BLaER1 treated with 17β-estradiol and CSF1 and Interleukin-3, amounts not matched to agents 10 nM and 100 nM (cell line): ENCODE results near the gene VPS8.

Experiments
- H3K27ac ChIP-seq, 11 experiments: shearing (Covaris generic); formaldehyde crosslinking; 2 replicates each; pipeline ENCODE4 v1.8.1; 2022
- H3K27me3 ChIP-seq, 11 experiments: shearing (Covaris generic); formaldehyde crosslinking; 2 replicates each; pipeline ENCODE4 v1.8.1; 2022
- H3K36me3 ChIP-seq, 11 experiments: shearing (Covaris generic); formaldehyde crosslinking; 2 replicates each; pipeline ENCODE4 v1.8.1; 2022
- H3K4me1 ChIP-seq, 10 experiments: shearing (Covaris generic); formaldehyde crosslinking; 2 replicates each; pipeline ENCODE4 v1.8.1; 2022
- H3K4me2 ChIP-seq, 11 experiments: shearing (Covaris generic); formaldehyde crosslinking; 2 replicates each; pipeline ENCODE4 v1.8.1; 2022
- H3K4me3 ChIP-seq, 10 experiments: shearing (Covaris generic); formaldehyde crosslinking; 2 replicates each; pipeline ENCODE4 v1.8.1; 2022
- H3K9ac ChIP-seq, 11 experiments: shearing (Covaris generic); formaldehyde crosslinking; 2 replicates each; pipeline ENCODE4 v1.8.1; 2022
- H3K9me3 ChIP-seq, 11 experiments: shearing (Covaris generic); formaldehyde crosslinking; replicated peaks in 1 of 11; 2 replicates each; pipeline ENCODE4 v1.8.1; 2022
- H4K20me1 ChIP-seq, 11 experiments: shearing (Covaris generic); formaldehyde crosslinking; 2 replicates each; pipeline ENCODE4 v1.8.1; 2022
- Cebpa-rat ChIP-seq, 11 experiments: shearing (Covaris generic); IDR thresholded peaks; 2 replicates each; pipeline ENCODE4 v1.8.1; 2022

Gene VPS8

GRCh38 chr3:185070491-185071286 is 258.7 kb downstream of the VPS8 start:
- Histone ChIP-seq H4K20me1 (no peaks in the 10 kb centered on the region), H3K4me3 (no peak overlapping the region), H3K9ac (no peak overlapping the region), H3K36me3 (no peaks in the 10 kb centered on the region), H3K27ac (no peak overlapping the region), H3K27me3 (no peaks in the 10 kb centered on the region), H3K4me2 (no peak overlapping the region), H3K4me1 (no peaks in the 10 kb centered on the region), H3K9me3 (no peaks in the 10 kb centered on the region)
- TF ChIP-seq Cebpa-rat (IDR thresholded peaks at IDR 0.05): no peak

GRCh38 chr3:185071287-185071800 is 259.4 kb downstream of the VPS8 start:
- no peak overlapping the region for H3K4me2 ChIP-seq
- H3K27ac ChIP-seq: no peak overlapping the region
- H3K36me3 ChIP-seq: no peaks in the 10 kb centered on the region
- no peak for TF ChIP-seq Cebpa-rat (IDR thresholded peaks at IDR 0.05)
- H3K9ac ChIP-seq: no peak overlapping the region
- H3K27me3 ChIP-seq: no peaks in the 10 kb centered on the region
- H3K9me3 ChIP-seq: no peaks in the 10 kb centered on the region
- H4K20me1 ChIP-seq: no peaks in the 10 kb centered on the region; a peak in 1 of 22 replicates
- H3K4me3 ChIP-seq: no peak overlapping the region
- no peaks in the 10 kb centered on the region for H3K4me1 ChIP-seq

- Histone ChIP-seq H3K9ac (no peak overlapping the region), H3K27me3 (no peaks in the 10 kb centered on the region), H3K4me1 (no peaks in the 10 kb centered on the region), H3K27ac (no peak overlapping the region), H3K4me3 (no peak overlapping the region), H3K9me3 (no peaks in the 10 kb centered on the region), H3K36me3 (no peaks in the 10 kb centered on the region), H3K4me2 (no peak overlapping the region), H4K20me1 (no peaks in the 10 kb centered on the region; a peak in 1 of 22 replicates)
- TF ChIP-seq Cebpa-rat (IDR thresholded peaks at IDR 0.05): no peak
Measured at GRCh38 chr3:185075547-185075946, 263.6 kb downstream of the VPS8 start.

DNA sequence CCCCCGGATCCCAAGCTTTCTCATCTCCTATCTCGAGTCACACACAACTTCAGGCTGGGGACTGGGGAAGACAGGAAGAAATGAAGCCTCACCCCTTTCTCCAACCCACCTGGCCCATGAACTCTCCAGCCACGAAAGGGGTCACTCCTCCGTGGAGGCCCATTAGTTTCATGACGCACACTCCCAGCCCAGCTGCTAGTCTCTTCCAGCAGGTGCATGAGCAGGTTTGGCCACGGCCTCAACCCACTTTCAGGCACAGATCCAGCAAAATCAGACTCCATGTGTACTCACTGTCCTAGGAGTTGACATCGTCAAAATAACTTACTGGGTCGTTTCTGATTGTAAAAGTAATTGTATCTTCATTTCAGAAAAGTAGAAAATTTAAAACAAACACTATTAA is 264.3 kb downstream of the VPS8 start:
- Histone ChIP-seq H3K4me1 (no peaks in the 10 kb centered on the region), H3K36me3 (no peaks in the 10 kb centered on the region), H3K9me3 (no peaks in the 10 kb centered on the region), H4K20me1 (no peaks in the 10 kb centered on the region; a peak in 1 of 22 replicates), H3K27me3 (no peaks in the 10 kb centered on the region), H3K4me2 (no peak overlapping the region), H3K27ac (no peak overlapping the region), H3K9ac (no peak overlapping the region), H3K4me3 (no peak overlapping the region)
- TF ChIP-seq Cebpa-rat (IDR thresholded peaks at IDR 0.05): no peak

GRCh38 chr3:185079625-185080024 is 267.7 kb downstream of the VPS8 start:
- H3K9me3 ChIP-seq: no peaks in the 10 kb centered on the region
- no peaks in the 10 kb centered on the region for H3K27me3 ChIP-seq
- H3K4me3 ChIP-seq: no peak overlapping the region
- no peak overlapping the region for H3K4me2 ChIP-seq
- no peak overlapping the region for H3K9ac ChIP-seq
- no peaks in the 10 kb centered on the region for H3K36me3 ChIP-seq
- no peak for TF ChIP-seq Cebpa-rat (IDR thresholded peaks at IDR 0.05)
- no peak overlapping the region for H3K27ac ChIP-seq
- no peaks in the 10 kb centered on the region; a peak in 1 of 22 replicates for H4K20me1 ChIP-seq
- H3K4me1 ChIP-seq: no peaks in the 10 kb centered on the region

DNA sequence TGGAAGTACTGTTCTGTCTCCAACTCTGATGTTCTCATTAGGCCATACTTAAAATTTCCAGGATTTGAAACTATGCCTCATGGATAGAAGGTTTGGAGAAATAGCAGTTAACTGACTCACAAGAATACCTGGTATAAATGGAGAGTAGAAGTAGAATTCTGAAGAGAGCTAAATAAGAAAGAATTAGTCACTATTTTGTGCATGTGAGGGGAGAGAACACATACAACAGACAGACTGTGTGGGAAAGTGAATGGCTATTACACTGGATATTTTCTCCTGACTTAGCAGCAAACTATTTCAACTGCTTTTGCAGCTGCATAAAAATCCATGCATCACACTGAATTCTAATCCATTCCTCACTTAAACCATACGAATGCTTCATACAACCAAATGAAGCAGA is 269.6 kb downstream of the VPS8 start:
- Histone ChIP-seq H3K9ac (no peak overlapping the region), H3K4me3 (no peak overlapping the region), H3K4me1 (no peaks in the 10 kb centered on the region), H3K9me3 (no peaks in the 10 kb centered on the region), H3K27me3 (no peaks in the 10 kb centered on the region), H3K4me2 (no peak overlapping the region), H3K36me3 (no peaks in the 10 kb centered on the region), H3K27ac (no peak overlapping the region), H4K20me1 (no peaks in the 10 kb centered on the region)
- no peak for TF ChIP-seq Cebpa-rat (IDR thresholded peaks at IDR 0.05)

DNA sequence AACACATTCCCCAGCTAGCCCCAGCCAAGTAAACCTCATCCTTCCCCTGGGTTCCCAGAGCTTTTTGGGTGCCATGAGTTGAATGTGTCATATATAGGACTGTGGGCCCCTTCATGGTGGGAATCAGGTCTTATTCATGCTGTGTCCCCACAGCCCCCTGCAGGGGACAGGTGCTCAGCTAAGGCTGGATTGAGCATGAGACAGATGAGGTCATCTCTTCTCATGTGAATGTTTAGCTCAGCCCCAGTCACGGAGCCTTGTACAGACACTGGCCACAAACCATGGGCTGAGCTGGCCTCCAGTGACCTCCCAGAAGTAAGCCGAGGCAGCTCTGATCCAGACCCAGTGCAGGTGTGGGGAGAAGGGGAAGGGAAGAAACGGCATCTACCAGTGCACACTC is 270.2 kb downstream of the VPS8 start:
- no peak for TF ChIP-seq Cebpa-rat (IDR thresholded peaks at IDR 0.05)
- no peaks in the 10 kb centered on the region for H4K20me1 ChIP-seq
- H3K4me3 ChIP-seq: no peak overlapping the region
- H3K27me3 ChIP-seq: no peaks in the 10 kb centered on the region
- H3K36me3 ChIP-seq: no peaks in the 10 kb centered on the region
- no peak overlapping the region for H3K9ac ChIP-seq
- no peak overlapping the region for H3K27ac ChIP-seq
- no peaks in the 10 kb centered on the region for H3K9me3 ChIP-seq
- H3K4me2 ChIP-seq: no peak overlapping the region
- H3K4me1 ChIP-seq: no peaks in the 10 kb centered on the region

DNA sequence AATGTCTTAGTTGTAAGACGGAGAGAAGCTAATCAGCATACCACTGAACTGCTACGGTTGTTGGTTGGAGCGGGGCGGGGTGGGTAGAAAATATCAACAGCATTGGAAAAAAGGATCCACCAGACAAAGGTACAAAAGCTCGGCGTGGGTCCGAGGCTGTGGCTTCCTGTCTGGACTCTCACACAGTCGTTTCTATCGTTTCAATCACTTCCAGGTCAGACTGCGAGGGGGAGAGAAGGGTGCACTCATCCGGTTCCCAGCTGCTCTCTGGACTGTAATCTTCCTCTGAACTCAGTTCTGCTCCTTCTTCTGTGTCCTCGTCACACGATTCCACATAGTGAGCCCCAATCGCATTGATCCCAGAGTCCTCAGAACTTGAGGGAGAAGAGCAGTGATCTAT is 270.9 kb downstream of the VPS8 start:
- Histone ChIP-seq H3K9ac (no peak overlapping the region), H3K27ac (no peak overlapping the region), H3K4me3 (no peak overlapping the region), H3K4me2 (no peak overlapping the region), H3K27me3 (no peaks in the 10 kb centered on the region), H3K9me3 (no peaks in the 10 kb centered on the region), H3K36me3 (no peaks in the 10 kb centered on the region), H3K4me1 (no peaks in the 10 kb centered on the region), H4K20me1 (no peaks in the 10 kb centered on the region)
- TF ChIP-seq Cebpa-rat (IDR thresholded peaks at IDR 0.05): no peak

- no peak for TF ChIP-seq Cebpa-rat (IDR thresholded peaks at IDR 0.05)
Measured at GRCh38 chr3:185084402-185084801, 272.4 kb downstream of the VPS8 start.

DNA sequence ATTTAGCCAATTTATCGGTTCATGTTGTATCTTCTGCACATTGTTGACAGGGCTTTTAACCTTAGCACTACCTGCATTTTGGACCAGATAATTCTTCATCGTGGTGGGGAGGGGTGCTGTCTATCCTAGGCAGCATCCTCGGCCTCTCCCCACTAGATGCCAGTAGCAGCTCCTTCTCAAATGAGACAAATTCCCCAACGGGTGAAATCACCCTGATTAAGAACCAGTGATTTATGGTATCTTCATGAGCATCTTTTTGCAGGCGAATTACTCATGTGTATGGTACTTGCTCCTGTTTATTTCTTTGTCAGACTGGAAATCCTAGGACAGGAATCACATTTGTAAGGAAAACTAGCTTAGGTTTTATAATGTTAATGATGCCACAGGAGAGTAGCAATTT is 272.9 kb downstream of the VPS8 start:
- no peak for TF ChIP-seq Cebpa-rat (IDR thresholded peaks at IDR 0.05)
- no peak overlapping the region for H3K4me2 ChIP-seq
- no peaks in the 10 kb centered on the region for H3K9me3 ChIP-seq
- no peak overlapping the region for H3K27ac ChIP-seq
- no peaks in the 10 kb centered on the region for H3K27me3 ChIP-seq
- H3K4me3 ChIP-seq: no peak overlapping the region
- no peaks in the 10 kb centered on the region for H4K20me1 ChIP-seq
- no peaks in the 10 kb centered on the region for H3K36me3 ChIP-seq
- no peaks in the 10 kb centered on the region for H3K4me1 ChIP-seq
- H3K9ac ChIP-seq: no peak overlapping the region

More at GRCh38 chr3:185084402-185084801, 272.4 kb downstream of the VPS8 start:
- H3K4me3 ChIP-seq: no peak overlapping the region
- H3K4me1 ChIP-seq: no peaks in the 10 kb centered on the region
- H3K4me2 ChIP-seq: no peak overlapping the region
- H3K9ac ChIP-seq: no peak overlapping the region
- no peaks in the 10 kb centered on the region for H4K20me1 ChIP-seq
- no peak overlapping the region for H3K27ac ChIP-seq
- H3K9me3 ChIP-seq: no peaks in the 10 kb centered on the region
- no peaks in the 10 kb centered on the region for H3K27me3 ChIP-seq
- no peaks in the 10 kb centered on the region for H3K36me3 ChIP-seq
